HepG2 (cell line): ENCODE measurements around the gene FGF19. TPM values are rescaled to one million over a fixed set of nuclear protein-coding genes. Genes with fewer than 3 reads are reported as not detected.
A peak's percentile ranks its signal among the peaks of the same experiment; 100 is the strongest.

ENCODE experiments used
- ERF ChIP-seq: IDR thresholded peaks from 2 replicates; pipeline ENCODE4 v1.6.1; 2018; ENCODE audit warnings: missing biosample characterization, missing genetic modification reagents
- FOXJ3 ChIP-seq: sonication (generic); formaldehyde crosslinking; IDR thresholded peaks from 2 replicates; pipeline ENCODE4 v1.4.0; 2020; ENCODE audit warnings: missing genetic modification reagents, mild to moderate bottlenecking, borderline replicate concordance
- GFI1 ChIP-seq: sonication (generic); formaldehyde crosslinking; IDR thresholded peaks from 2 replicates; pipeline ENCODE4 v1.5.0; 2020; ENCODE audit warnings: missing genetic modification reagents, mild to moderate bottlenecking, borderline replicate concordance
- HMGXB4 ChIP-seq, 2 experiments: sonication (generic) in 1 of 2; formaldehyde crosslinking in 1 of 2; IDR thresholded peaks; 2 replicates each; pipeline versions ENCODE4 v1.4.0 to v1.6.1; 2018 to 2020; ENCODE audit warnings: missing genetic modification reagents in 2 of 2, borderline replicate concordance in 1 of 2, low read depth in 1 of 2, mild to moderate bottlenecking in 1 of 2, missing biosample characterization in 1 of 2
- KDM6A ChIP-seq: IDR thresholded peaks from 2 replicates; pipeline ENCODE4 v1.6.1; 2016; ENCODE audit warnings: low read depth
- MZF1 ChIP-seq: sonication (generic); formaldehyde crosslinking; IDR thresholded peaks from 2 replicates; pipeline ENCODE4 v1.8.1; 2023; ENCODE audit warnings: mild to moderate bottlenecking, missing genetic modification reagents, borderline replicate concordance
- NCOA5 ChIP-seq: sonication (generic); formaldehyde crosslinking; IDR thresholded peaks from 2 replicates; pipeline ENCODE4 v1.4.0; 2020; ENCODE audit warnings: missing genetic modification reagents
- NR2F6 ChIP-seq, 2 experiments: IDR thresholded peaks; 2 replicates each; pipeline ENCODE4 v1.6.1; 2016; ENCODE audit warnings: antibody characterized with exemption in 1 of 2, mild to moderate bottlenecking in 1 of 2
- POLR2G ChIP-seq: fragments of 200-400 bp; formaldehyde crosslinking; IDR thresholded peaks from 2 replicates; pipeline ENCODE4 v1.6.1; 2018; ENCODE audit warnings: mild to moderate bottlenecking, low read depth, low read length, moderate library complexity
- RBAK ChIP-seq: sonication (generic); formaldehyde crosslinking; IDR thresholded peaks from 2 replicates; pipeline ENCODE4 v1.5.1; 2020; ENCODE audit warnings: mild to moderate bottlenecking, missing genetic modification reagents
- SOX6 ChIP-seq, 2 experiments: fragments of 450-650 bp in 1 of 2; sonication (generic) in 1 of 2; formaldehyde crosslinking in 1 of 2; IDR thresholded peaks; 2 replicates each; pipeline versions ENCODE4 v1.4.0 to v1.6.1; 2017 to 2020; ENCODE audit warnings: antibody characterized with exemption in 1 of 2, mild to moderate bottlenecking in 1 of 2, missing genetic modification reagents in 1 of 2
- SUZ12 ChIP-seq: fragments of 150-350 bp; IDR thresholded peaks from 2 replicates; pipeline ENCODE4 v1.6.1; 2014; ENCODE audit warnings: low read depth, low read length
- THAP11 ChIP-seq: IDR thresholded peaks from 2 replicates; pipeline ENCODE4 v1.6.1; 2016; ENCODE audit warnings: missing biosample characterization, missing genetic modification reagents
- ZNF12 ChIP-seq: sonication (generic); formaldehyde crosslinking; IDR thresholded peaks from 2 replicates; pipeline ENCODE4 v1.5.0; 2020; ENCODE audit warnings: missing genetic modification reagents
- ZNF292 ChIP-seq: sonication (generic); formaldehyde crosslinking; IDR thresholded peaks from 2 replicates; pipeline ENCODE4 v1.8.1; 2022; ENCODE audit warnings: mild to moderate bottlenecking, low read depth, missing genetic modification reagents, borderline replicate concordance
- ZNF670 ChIP-seq: sonication (generic); formaldehyde crosslinking; IDR thresholded peaks from 2 replicates; pipeline ENCODE4 v1.8.0; 2022; ENCODE audit warnings: mild to moderate bottlenecking, missing genetic modification reagents, borderline replicate concordance
- polyA plus RNA-seq, 8 experiments: library from polyadenylated mRNA; depleted of rRNA in 3 of 8; stranded (reverse) in 7 of 8; unstranded in 1 of 8; fragments of >200 nt; fragmentation: Illumina TruSeq in 4 of 8; extraction: Trizol in 4 of 8; gene quantifications; 2 replicates each; pipeline versions ENCODE4 v1.2.1 to v1.2.3, GENCODE V29; 2011 to 2016; ENCODE audit warnings: low read depth in 4 of 8, missing spikeins in 1 of 8, mixed read lengths in 1 of 8; ENCODE audit not compliant: insufficient read depth in 1 of 8
- total RNA-seq, 5 experiments: library from RNA; depleted of rRNA; stranded (reverse); fragments of >200 nt; fragmentation: Illumina TruSeq; extraction: Trizol; gene quantifications; 2 replicates each; pipeline ENCODE4 v1.2.3, GENCODE V29; 2016; ENCODE audit warnings: low read depth in 1 of 5
- TF ChIP-seq, protein P1 (sequence below): IDR thresholded peaks from 2 replicates; pipeline ENCODE4 v1.6.1; 2016; ENCODE audit warnings: mild to moderate bottlenecking
- TF ChIP-seq, protein P2 (sequence below): sonication (generic); formaldehyde crosslinking; IDR thresholded peaks from 2 replicates; pipeline ENCODE4 v1.4.0; 2020; ENCODE audit warnings: missing genetic modification reagents
- TF ChIP-seq, protein P3 (sequence below): sonication (generic); formaldehyde crosslinking; IDR thresholded peaks from 2 replicates; pipeline ENCODE4 v1.8.0; 2022; ENCODE audit warnings: missing genetic modification reagents, mild to moderate bottlenecking, inconsistent platforms, borderline replicate concordance
- TF ChIP-seq, protein P4 (sequence below): sonication (generic); formaldehyde crosslinking; IDR thresholded peaks from 2 replicates; pipeline ENCODE4 v1.5.0; 2020; ENCODE audit warnings: mild to moderate bottlenecking, missing genetic modification reagents, moderate library complexity

FGF19 gene
- total and polyA plus RNA-seq, 2 of the 13 experiments (the other 11 are each of a cell fraction or from before 2014, with no cell fraction given) = 0.07 TPM; not detected in 1

DNA sequence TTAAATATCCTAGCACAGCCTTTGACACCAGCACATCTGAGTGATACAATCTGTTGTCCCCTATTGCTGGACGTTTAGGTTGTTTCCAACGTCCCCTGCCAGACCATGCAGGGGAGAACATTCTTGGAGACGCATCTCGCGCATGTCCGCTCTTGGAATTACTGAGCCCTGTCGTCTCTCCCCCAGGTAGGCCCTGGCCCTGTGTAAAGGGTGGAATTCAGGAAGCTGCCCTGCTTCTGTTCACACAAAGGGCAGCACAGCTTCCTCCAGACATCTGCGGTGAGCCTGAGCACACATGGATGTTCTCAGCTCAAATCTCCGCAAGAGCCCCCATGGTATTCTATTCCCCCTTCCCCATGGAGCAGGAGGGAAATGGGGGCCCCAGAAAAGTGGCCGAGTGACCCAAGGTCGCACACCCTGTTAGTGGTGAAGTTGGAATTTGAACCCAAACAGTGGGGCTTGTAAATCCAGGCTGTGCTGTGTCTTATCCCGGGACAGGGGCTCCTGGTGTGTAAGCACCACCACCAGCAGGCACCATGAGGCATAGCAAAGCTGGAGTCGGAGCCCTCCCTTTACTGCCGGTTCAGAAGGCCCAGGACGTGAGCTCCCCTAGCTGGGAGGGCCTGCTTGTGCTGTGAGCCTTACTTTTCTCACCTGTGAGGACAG lies 5.0 kb upstream of the FGF19 start (continued):
- TF ChIP-seq SOX6 (IDR thresholded peaks at IDR 0.05) (no peak), SOX6 (CRISPR knock-in tag; IDR thresholded peaks at IDR 0.05) (peak; percentile 80), HMGXB4 (CRISPR knock-in tag; IDR thresholded peaks at IDR 0.05; ENCODE audit: borderline replicate concordance in 1 of 2, low read depth in 1 of 2) (peak in 1 of 2 experiments; percentile 30; a peak in 1 of 4 replicates), SUZ12 (no peak), ZNF12 (CRISPR knock-in tag) (no peak), ZNF292 (peak; percentile 57; the same call in 1 of the 2 replicates), GFI1 (CRISPR knock-in tag) (peak; percentile 78), THAP11 (CRISPR knock-in tag) (peak; percentile 21; the same call in 1 of the 2 replicates), ERF (CRISPR knock-in tag) (0 out of 2 replicates have a peak, but pooled peaks have one; percentile 27), MZF1 (CRISPR knock-in tag) (peak; percentile 40; the same call in 1 of the 2 replicates), NR2F6 (IDR thresholded peaks at IDR 0.05) (peak; percentile 68), NR2F6 (CRISPR knock-in tag; IDR thresholded peaks at IDR 0.05) (peak; percentile 54), POLR2G (no peak), KDM6A (CRISPR knock-in tag) (peak; percentile 38; the same call in 1 of the 2 replicates), NCOA5 (CRISPR knock-in tag) (no peak), FOXJ3 (CRISPR knock-in tag) (peak; percentile 25; the same call in 1 of the 2 replicates), RBAK (CRISPR knock-in tag) (no peak), ZNF670 (CRISPR knock-in tag) (0 out of 2 replicates have a peak, but pooled peaks have one; percentile 42)
- TF ChIP-seq, protein P1, sequence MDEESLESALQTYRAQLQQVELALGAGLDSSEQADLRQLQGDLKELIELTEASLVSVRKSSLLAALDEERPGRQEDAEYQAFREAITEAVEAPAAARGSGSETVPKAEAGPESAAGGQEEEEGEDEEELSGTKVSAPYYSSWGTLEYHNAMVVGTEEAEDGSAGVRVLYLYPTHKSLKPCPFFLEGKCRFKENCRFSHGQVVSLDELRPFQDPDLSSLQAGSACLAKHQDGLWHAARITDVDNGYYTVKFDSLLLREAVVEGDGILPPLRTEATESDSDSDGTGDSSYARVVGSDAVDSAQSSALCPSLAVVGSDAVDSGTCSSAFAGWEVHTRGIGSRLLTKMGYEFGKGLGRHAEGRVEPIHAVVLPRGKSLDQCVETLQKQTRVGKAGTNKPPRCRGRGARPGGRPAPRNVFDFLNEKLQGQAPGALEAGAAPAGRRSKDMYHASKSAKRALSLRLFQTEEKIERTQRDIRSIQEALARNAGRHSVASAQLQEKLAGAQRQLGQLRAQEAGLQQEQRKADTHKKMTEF (CRISPR knock-in tag) = 0 out of 2 replicates have a peak, but pooled peaks have one; percentile 27
- TF ChIP-seq, protein P2, sequence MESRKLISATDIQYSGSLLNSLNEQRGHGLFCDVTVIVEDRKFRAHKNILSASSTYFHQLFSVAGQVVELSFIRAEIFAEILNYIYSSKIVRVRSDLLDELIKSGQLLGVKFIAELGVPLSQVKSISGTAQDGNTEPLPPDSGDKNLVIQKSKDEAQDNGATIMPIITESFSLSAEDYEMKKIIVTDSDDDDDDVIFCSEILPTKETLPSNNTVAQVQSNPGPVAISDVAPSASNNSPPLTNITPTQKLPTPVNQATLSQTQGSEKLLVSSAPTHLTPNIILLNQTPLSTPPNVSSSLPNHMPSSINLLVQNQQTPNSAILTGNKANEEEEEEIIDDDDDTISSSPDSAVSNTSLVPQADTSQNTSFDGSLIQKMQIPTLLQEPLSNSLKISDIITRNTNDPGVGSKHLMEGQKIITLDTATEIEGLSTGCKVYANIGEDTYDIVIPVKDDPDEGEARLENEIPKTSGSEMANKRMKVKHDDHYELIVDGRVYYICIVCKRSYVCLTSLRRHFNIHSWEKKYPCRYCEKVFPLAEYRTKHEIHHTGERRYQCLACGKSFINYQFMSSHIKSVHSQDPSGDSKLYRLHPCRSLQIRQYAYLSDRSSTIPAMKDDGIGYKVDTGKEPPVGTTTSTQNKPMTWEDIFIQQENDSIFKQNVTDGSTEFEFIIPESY (CRISPR knock-in tag) = peak; percentile 55
- TF ChIP-seq, protein P3, sequence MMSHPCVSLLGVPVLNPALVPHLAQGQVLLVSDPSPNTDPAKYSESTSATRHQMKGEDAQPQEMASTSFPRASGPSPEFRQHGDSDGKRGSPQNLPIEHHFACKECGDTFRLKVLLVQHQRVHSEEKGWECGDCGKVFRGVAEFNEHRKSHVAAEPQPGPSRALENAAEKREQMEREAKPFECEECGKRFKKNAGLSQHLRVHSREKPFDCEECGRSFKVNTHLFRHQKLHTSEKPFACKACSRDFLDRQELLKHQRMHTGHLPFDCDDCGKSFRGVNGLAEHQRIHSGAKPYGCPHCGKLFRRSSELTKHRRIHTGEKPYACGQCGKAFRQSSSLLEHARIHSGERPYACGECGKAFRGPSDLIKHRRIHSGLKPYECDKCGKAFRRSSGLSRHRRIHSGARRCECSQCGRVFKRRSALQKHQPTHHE (CRISPR knock-in tag) = peak; percentile 62; the same call in 1 of the 2 replicates
- TF ChIP-seq, protein P4, sequence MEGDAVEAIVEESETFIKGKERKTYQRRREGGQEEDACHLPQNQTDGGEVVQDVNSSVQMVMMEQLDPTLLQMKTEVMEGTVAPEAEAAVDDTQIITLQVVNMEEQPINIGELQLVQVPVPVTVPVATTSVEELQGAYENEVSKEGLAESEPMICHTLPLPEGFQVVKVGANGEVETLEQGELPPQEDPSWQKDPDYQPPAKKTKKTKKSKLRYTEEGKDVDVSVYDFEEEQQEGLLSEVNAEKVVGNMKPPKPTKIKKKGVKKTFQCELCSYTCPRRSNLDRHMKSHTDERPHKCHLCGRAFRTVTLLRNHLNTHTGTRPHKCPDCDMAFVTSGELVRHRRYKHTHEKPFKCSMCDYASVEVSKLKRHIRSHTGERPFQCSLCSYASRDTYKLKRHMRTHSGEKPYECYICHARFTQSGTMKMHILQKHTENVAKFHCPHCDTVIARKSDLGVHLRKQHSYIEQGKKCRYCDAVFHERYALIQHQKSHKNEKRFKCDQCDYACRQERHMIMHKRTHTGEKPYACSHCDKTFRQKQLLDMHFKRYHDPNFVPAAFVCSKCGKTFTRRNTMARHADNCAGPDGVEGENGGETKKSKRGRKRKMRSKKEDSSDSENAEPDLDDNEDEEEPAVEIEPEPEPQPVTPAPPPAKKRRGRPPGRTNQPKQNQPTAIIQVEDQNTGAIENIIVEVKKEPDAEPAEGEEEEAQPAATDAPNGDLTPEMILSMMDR (CRISPR knock-in tag) = peak; percentile 93
